Smooth muscle cell (in vitro differentiated cells): ENCODE measurements around the gene CCNF. TPM values are rescaled to one million over a fixed set of nuclear protein-coding genes. Genes with fewer than 3 reads are reported as not detected.

Experiments used
- DNase-seq: peaks from one replicate; lab custom pipeline; 2025; ENCODE audit not compliant: unreplicated experiment; lab: John Stamatoyannopoulos, UW
- H2AFZ ChIP-seq: fragments of 200-600 bp; sonication (generic); 2 replicates; pipeline ENCODE4 v1.6.0; 2016; ENCODE audit warnings: antibody characterized with exemption, low read depth, mild to moderate bottlenecking
- H3F3A ChIP-seq: fragments of 200-600 bp; sonication (generic); 2 replicates; pipeline ENCODE4 v1.6.0; 2017; ENCODE audit warnings: antibody characterized with exemption, low read depth
- H3K27ac ChIP-seq: fragments of 200-600 bp; sonication (generic); 2 replicates; pipeline ENCODE4 v1.5.1; 2016; ENCODE audit warnings: low read depth, mild to moderate bottlenecking
- H3K27me3 ChIP-seq: fragments of 200-600 bp; sonication (generic); 2 replicates; pipeline ENCODE4 v1.6.1; 2016; ENCODE audit warnings: low read depth, mild to moderate bottlenecking
- H3K36me3 ChIP-seq: fragments of 200-600 bp; sonication (generic); 2 replicates; pipeline ENCODE4 v1.5.1; 2016; ENCODE audit warnings: low read depth
- H3K4me1 ChIP-seq: fragments of 200-600 bp; sonication (generic); 2 replicates; pipeline ENCODE4 v1.5.1; 2016; ENCODE audit warnings: low read depth
- H3K4me2 ChIP-seq: fragments of 200-600 bp; sonication (generic); 2 replicates; pipeline ENCODE4 v1.6.0; 2016; ENCODE audit warnings: mild to moderate bottlenecking
- H3K4me3 ChIP-seq: fragments of 200-600 bp; sonication (generic); 2 replicates; pipeline ENCODE4 v1.5.1; 2016; ENCODE audit warnings: mild to moderate bottlenecking
- H3K79me2 ChIP-seq: fragments of 200-600 bp; sonication (generic); 2 replicates; pipeline ENCODE4 v1.6.0; 2016; ENCODE audit warnings: low read depth, mild to moderate bottlenecking
- H3K9ac ChIP-seq: fragments of 200-600 bp; sonication (generic); 2 replicates; pipeline ENCODE4 v1.6.0; 2016; ENCODE audit warnings: low read depth
- H3K9me3 ChIP-seq: fragments of 200-600 bp; sonication (generic); replicated peaks from 2 replicates; pipeline ENCODE4 v1.5.1; 2016; ENCODE audit warnings: low read depth
- H4K20me1 ChIP-seq: fragments of 200-600 bp; sonication (generic); 2 replicates; pipeline ENCODE4 v1.6.0; 2016; ENCODE audit warnings: low read depth
- WGBS: methylation state at CpG from one replicate; pipeline ENCODE4 v1.1.7; 2016; ENCODE audit warnings: low lambda C conversion rate; 5-methylcytosine and 5-hydroxymethylcytosine counted together
- polyA plus RNA-seq: library from polyadenylated mRNA; unstranded; fragments of >200 nt; fragmentation: Nextera tagmentation; extraction: Ambion mirVana; gene quantifications from 2 replicates; pipeline ENCODE4 v1.2.1, GENCODE V29; 2016
- total RNA-seq: library from RNA; depleted of rRNA; stranded (reverse); fragments of >200 nt; gene quantifications from 2 replicates; pipeline ENCODE4 v1.2.3, GENCODE V29; 2014
- TF ChIP-seq, protein P1 (sequence below): fragments of 200-600 bp; sonication (generic); IDR thresholded peaks from 2 replicates; pipeline ENCODE4 v1.5.1; 2017; ENCODE audit warnings: borderline replicate concordance, mild to moderate bottlenecking, antibody characterized with exemption; ENCODE audit not compliant: insufficient read depth, poor library complexity, severe bottlenecking

Gene CCNF
- total and polyA plus RNA-seq, 2 experiments from 2014 or later = 3.6 to 12.8 TPM

DNA sequence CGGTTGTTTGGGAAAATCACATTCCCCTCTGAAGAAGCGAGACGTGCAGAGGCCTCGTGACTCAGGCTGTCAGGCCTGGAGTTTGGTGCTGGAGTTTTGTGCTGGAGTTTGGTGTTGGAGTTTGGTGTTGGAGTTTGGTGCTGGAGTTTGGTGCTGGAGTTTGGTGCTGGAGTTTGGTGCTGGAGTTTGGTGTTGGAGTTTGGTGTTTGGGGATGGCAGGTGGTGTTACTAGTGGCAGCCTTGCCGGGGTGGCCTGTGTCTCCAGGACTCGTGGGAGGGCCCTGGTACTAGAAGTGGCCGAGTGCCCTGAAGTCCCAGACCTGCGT lies 58.2 kb downstream of the CCNF start:
- no peak for DNase-seq
- H3K27me3 ChIP-seq = no peaks in the 10 kb centered on the region
- TF ChIP-seq, protein P1, sequence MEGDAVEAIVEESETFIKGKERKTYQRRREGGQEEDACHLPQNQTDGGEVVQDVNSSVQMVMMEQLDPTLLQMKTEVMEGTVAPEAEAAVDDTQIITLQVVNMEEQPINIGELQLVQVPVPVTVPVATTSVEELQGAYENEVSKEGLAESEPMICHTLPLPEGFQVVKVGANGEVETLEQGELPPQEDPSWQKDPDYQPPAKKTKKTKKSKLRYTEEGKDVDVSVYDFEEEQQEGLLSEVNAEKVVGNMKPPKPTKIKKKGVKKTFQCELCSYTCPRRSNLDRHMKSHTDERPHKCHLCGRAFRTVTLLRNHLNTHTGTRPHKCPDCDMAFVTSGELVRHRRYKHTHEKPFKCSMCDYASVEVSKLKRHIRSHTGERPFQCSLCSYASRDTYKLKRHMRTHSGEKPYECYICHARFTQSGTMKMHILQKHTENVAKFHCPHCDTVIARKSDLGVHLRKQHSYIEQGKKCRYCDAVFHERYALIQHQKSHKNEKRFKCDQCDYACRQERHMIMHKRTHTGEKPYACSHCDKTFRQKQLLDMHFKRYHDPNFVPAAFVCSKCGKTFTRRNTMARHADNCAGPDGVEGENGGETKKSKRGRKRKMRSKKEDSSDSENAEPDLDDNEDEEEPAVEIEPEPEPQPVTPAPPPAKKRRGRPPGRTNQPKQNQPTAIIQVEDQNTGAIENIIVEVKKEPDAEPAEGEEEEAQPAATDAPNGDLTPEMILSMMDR = no peak
- H3K27ac ChIP-seq = no peak overlapping the region
- H2AFZ ChIP-seq = no peak overlapping the region
- no peaks in the 10 kb centered on the region for H3K4me1 ChIP-seq
- H3K4me3 ChIP-seq = no peak overlapping the region
- no peaks in the 10 kb centered on the region for H3F3A ChIP-seq
- H3K4me2 ChIP-seq = no peak overlapping the region
- H3K9ac ChIP-seq = no peak overlapping the region
- 86% methylated on average over 8 of the region's 8 CpGs for WGBS
- no peaks in the 10 kb centered on the region for H3K79me2 ChIP-seq
- peaks cover 55% of the 10 kb centered on the region for H4K20me1 ChIP-seq
- H3K36me3 ChIP-seq = no peaks in the 10 kb centered on the region
- no peaks in the 10 kb centered on the region for H3K9me3 ChIP-seq

DNA sequence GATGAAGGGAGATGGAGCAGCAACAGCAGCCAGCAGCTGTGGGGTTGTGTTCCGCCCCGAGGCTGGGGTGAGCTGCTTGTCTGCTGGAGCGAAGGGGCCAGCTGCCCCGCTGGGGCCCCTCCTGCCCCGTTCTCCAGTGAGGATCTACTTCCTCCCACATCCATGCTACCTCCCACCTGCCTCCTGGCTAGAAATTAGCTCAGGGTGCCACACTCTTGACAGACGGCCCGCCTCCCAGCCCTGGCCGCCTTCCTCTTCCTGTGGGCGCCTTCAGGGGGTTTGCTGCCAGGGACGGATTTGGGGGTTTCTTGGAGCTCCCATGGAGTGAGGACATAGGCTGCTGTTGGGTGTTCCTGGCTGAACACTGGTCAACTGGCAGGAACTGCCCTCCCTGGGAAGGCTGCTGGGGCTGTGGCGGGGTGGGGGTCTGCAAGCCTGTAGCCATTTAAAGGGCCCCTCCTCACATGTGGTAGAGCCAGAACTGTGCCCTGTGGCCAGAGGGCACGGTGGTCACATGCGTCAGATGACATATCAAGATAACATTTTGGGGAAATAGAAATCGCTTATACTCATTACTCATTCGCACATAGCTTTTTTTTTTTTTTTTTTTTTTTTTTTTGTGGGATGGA lies 58.8 kb downstream of the CCNF start:
- TF ChIP-seq, protein P1 = no peak
- no peaks in the 10 kb centered on the region for H3K36me3 ChIP-seq
- no peaks in the 10 kb centered on the region for H3K27me3 ChIP-seq
- no peak overlapping the region for H3K4me3 ChIP-seq
- no peaks in the 10 kb centered on the region for H3K4me1 ChIP-seq
- H3K9ac ChIP-seq = no peak overlapping the region
- no peak overlapping the region for H2AFZ ChIP-seq
- no peaks in the 10 kb centered on the region for H3K79me2 ChIP-seq
- 86% methylated on average over 14 of the region's 15 CpGs for WGBS
- no peaks in the 10 kb centered on the region for H3K9me3 ChIP-seq
- no peak overlapping the region for H3K27ac ChIP-seq
- H3K4me2 ChIP-seq = no peak overlapping the region
- H3F3A ChIP-seq = no peaks in the 10 kb centered on the region
- peaks cover 49% of the 10 kb centered on the region for H4K20me1 ChIP-seq
- no peak for DNase-seq

DNA sequence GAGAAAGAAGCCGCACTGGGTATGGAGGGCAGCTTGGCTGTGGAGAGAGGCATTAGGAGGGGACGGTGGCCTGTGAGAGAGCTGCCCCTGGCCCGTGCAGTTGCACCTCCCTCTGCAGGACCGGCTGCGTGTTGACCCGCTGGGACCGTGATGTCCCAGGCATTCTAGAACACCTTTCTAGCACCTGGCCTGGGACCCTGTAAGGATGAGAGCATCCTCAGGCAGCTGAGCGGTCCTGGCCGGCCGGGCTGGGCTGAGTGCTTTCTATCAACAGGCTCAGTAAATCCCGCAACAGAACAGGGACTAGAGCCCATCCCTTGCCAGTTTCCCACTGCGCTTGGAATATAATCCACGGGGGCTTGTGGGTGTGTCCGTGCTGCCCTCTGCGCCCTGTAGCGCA lies 60.3 kb downstream of the CCNF start:
- Histone ChIP-seq H3K9ac (no peak overlapping the region), H4K20me1 (peaks cover 41% of the 10 kb centered on the region), H3K36me3 (no peaks in the 10 kb centered on the region), H3K27ac (no peak overlapping the region), H3K4me3 (no peak overlapping the region), H3F3A (no peaks in the 10 kb centered on the region), H3K4me2 (no peak overlapping the region), H3K4me1 (no peaks in the 10 kb centered on the region), H3K79me2 (no peaks in the 10 kb centered on the region), H3K9me3 (no peaks in the 10 kb centered on the region), H3K27me3 (no peaks in the 10 kb centered on the region), H2AFZ (no peak overlapping the region)
- DNase-seq = no peak
- TF ChIP-seq, protein P1 = no peak
- WGBS = 95% methylated on average over 16 of the region's 16 CpGs

DNA sequence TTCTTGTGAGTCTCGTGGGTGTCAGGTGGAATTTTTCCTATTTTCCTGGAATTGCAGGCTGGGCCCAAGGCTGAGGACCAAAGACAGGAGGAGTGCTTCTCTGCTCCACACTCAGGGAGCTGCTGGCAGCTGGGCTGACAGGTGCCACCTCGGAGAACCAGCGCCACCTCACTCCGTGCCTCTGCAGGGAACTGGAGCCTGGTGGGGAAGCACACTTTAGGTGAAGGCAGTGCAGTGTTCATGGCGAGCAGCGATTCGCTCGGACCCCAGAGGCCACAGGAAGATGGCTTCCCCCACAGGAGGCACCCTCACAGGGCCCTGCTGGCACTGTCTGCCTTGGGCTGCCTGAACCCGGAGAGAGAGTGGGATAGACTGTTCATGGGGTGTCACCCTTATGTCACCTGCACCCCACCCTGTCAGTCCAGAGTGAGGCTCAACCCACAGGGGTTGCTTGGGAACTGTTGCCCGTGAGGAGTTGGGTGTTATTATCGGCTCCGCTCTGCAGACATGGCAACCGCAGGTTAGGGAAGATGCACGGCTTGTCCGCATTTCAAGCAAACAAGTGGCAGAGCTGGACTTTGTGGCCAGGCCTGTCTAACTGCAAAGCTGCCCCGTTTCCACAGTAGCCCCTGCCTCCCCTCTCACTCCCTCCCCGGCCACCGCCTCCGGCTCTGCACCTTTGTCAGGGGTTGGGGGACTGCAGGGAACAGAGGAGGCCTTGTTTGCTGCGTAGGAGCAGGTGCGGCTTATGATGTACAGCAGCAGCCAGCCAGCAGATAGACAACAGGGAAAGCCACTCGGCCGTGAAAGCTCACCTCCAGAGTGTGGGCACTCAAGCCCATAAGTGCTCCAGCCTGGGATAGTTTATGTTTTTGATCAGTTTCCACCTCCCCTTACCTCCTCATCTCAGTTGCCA lies 61.2 kb downstream of the CCNF start:
- H3K4me1 ChIP-seq = no peaks in the 10 kb centered on the region
- H3K36me3 ChIP-seq = no peaks in the 10 kb centered on the region
- peaks cover 39% of the 10 kb centered on the region for H4K20me1 ChIP-seq
- no peak overlapping the region for H3K9ac ChIP-seq
- H2AFZ ChIP-seq = no peak overlapping the region
- no peaks in the 10 kb centered on the region for H3K9me3 ChIP-seq
- no peaks in the 10 kb centered on the region for H3K27me3 ChIP-seq
- no peak overlapping the region for H3K27ac ChIP-seq
- DNase-seq = no peak
- H3K4me2 ChIP-seq = no peak overlapping the region
- 95% methylated on average over 23 of the region's 23 CpGs for WGBS
- H3F3A ChIP-seq = no peaks in the 10 kb centered on the region
- H3K79me2 ChIP-seq = no peaks in the 10 kb centered on the region
- H3K4me3 ChIP-seq = no peak overlapping the region
- TF ChIP-seq, protein P1 = no peak
